HS-27A (cell line): Measurements from ENCODE around the gene TBR1.

Source experiments
- DNase-seq: peaks from one replicate; pipeline ENCODE4 v3.0.0-alpha.2; 2012; ENCODE audit warnings: low read depth, missing footprints

TBR1 gene

DNA sequence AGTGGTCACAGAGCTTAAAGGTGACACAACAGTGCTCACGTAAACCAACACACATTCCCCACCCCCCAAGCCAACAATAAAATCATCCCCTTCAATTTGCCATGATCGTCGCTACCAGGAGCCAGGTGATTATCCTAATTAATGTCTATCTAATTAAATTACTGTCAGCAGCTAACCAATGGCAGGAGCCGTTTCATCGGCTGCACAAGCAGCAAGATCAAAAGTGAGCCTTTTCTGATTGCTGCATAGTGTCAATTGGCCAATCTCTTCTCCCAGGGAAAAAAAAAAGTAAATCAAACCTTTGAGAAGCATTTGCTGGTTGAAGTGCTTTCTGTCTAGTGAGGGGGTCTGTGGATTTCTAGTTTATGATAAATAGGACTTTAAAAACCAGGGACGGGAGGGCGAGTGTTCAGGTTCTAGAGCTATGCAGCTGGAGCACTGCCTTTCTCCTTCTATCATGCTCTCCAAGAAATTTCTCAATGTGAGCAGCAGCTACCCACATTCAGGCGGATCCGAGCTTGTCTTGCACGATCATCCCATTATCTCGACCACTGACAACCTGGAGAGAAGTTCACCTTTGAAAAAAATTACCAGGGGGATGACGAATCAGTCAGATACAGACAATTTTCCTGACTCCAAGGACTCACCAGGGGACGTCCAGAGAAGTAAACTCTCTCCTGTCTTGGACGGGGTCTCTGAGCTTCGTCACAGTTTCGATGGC is at the start of gene TBR1:
TBR1 (plus strand) TSS at position 311 of the 721 bp plus-strand sequence; CDS start at position 425, 114 bp downstream.
- DNase-seq: no peak

- DNase-seq: no peak
These were observed 48.4 kb upstream of the TBR1 start for GRCh38 chr2:161367675-161368074.

- no peak for DNase-seq
These were observed 46.8 kb upstream of the TBR1 start for GRCh38 chr2:161369311-161369710.

- no peak for DNase-seq
These were observed 45.1 kb upstream of the TBR1 start for GRCh38 chr2:161370981-161371380.

DNA sequence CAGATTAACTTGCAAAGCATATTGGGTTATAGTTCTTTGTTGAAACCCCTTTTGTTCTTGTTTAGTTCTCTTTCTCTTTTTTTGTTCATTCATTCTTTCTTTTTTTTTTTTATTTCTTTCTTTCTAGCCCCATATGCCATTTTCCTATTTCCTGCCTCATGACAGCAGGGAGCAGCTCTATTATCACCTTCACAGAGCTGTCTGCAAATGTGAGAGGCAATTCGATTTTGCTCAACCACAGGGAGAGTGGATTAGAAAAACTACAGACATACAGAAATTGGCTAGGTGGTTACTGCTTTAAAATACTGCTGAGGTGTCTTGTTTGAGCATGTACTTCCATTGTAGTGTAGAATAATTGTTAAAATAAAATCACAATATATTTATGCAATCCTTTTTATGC is 44.2 kb upstream of the TBR1 start:
- no peak for DNase-seq

DNA sequence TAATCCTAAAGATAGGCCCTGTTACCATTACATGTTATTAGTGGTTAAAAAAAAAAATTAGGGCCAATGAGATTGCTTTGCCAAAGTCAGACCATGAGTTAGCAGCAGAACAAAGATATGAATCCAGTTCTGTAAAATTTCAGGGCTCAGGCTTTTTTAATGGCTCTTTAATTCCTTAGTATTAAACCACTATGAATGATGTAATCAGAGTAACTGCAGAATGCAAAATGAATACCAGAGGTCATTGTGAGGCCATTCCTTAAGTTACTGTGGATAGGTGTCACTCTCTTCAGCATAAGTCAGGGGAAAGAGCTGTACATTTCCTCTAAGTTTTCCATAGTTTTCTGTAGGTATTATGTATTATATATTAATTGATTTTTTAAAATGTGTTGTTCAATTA is 42.2 kb upstream of the TBR1 start:
- no peak for DNase-seq

DNA sequence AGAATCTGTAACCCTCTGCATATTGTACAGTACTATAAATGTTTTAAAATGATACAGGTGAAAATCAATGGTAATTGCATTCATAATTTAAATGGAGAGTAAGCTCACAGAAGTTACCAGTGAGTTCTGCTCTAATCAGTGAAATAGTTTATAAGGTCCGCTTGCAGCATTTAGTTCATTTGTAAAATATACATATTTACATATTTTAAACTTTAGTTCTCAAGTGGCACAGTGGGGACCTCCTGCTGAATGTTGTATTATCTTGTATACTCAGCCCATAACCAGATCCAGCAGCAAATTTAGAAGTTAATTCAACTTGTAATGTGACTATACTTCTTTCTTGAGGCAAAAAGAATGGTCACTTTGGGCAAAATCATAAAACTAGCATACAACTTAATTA is 41.7 kb upstream of the TBR1 start:
- no peak for DNase-seq

DNA sequence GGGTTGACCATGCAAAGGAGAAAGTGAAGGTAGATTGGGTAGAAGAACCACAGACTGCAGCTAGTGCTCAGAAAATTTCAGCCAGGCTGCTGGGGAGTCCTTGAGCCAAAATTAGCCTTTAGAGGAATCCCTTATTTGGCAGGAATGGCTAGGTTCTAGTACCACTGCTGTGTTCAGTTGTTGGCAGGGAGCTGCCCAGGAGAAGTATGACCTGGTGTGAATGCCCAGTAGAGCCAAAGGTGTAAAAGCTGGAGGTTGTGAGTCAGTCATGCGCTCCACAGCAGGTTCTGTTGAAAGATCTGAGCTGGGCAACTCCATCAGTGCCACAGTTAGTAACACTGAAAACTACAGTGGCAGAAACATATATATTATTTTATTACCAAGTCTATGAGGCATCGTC is 36.4 kb upstream of the TBR1 start:
- DNase-seq: no peak

DNA sequence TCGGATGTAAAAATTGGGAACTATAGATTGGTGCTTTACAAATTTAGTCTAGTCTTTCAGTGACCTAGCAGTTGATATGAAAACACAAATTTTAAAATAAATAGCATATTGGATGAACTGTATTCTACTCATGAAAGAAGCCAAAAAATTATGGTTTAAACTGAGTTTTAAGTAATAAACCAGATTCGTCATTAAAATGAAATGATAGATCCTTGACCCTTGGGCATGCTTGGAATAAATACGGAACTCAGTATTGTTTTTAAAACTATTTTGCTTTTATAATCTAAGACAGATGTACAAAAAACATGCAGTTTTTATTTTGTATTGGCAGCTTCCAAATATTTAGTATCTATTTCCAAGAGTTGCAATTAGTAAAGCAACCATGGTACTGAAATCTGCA is 34.6 kb upstream of the TBR1 start:
- no peak for DNase-seq

GRCh38 chr2:161382747-161383146 is 33.4 kb upstream of the TBR1 start:
- no peak for DNase-seq

- no peak for DNase-seq
These were observed 31.2 kb upstream of the TBR1 start for GRCh38 chr2:161384864-161385263.

DNA sequence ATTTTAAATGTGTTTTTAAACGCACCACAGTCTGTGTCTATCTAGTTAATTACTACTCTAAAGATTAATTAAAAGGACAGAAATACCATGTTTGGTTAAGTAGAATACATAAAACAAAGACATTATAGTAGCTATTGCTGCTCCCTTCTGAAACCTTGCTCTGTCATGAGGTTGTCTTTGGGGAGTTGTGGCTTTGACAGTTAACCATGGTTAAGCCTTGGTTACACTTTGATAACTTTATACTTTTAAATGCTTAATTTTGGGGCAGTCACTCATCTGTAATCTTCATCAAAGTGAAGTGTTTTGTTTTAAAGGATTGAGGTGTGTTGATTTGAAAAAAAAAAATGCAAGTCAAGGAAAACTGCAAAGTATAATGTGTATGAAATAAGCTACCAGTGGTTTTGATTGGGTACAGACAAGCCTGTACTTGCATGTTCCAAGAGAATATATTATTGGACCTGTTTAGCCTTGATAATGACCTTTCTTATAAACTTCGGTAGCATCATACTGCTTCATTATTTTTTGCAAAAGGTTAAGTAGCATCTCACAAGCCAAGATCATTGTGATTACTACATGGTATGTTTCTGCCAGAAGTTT is 29.8 kb upstream of the TBR1 start:
- DNase-seq: no peak

DNA sequence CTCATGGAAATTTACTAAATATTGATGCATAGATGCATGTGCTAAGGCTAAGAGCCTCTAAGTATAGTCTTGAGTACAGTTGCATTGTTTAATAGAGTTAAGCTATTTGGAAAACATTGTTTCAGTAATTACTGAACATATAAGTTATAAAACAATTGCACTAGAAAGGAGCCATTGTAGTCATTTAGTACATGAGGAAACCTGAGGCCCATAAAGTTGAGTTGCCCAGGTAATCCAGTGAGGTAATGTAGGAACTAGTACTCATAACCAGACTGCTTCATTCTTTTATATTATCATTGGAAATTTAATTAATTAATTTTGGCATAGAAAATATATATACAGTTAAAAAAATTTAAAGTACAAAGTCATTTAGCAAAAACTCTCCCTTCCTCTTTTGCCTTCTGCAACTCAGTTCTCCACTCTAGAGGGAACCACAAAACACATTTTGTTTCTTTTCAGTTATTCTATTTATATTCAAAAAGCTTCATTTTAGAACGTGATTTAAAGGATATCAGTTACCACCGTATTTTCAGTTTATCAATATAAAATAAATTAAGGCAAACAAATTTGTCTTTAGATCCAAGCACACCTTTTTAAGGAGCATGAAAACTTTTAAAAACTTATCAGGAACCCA is 27.8 kb upstream of the TBR1 start:
- no peak for DNase-seq

- no peak for DNase-seq
These were observed 24.2 kb upstream of the TBR1 start for GRCh38 chr2:161391737-161392506.

DNA sequence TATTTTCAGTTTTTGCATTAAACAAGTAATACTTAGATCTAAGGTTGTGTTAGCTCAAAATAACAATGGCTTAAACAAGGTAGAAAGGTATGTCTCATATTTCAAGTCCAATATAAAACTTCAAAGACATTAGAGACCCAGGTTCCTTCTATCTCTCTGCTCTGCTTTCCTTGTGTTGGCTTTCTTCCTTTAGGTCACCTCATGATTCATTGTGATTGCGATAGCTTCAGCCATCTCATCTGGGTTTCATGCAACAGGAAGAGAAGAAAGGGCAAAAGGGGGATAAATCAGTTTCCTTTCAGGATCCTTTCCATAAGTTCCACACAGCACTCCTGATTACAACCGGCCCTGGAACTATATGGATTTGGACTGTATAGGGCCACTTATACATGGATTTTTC is 16.0 kb upstream of the TBR1 start:
- no peak for DNase-seq

DNA sequence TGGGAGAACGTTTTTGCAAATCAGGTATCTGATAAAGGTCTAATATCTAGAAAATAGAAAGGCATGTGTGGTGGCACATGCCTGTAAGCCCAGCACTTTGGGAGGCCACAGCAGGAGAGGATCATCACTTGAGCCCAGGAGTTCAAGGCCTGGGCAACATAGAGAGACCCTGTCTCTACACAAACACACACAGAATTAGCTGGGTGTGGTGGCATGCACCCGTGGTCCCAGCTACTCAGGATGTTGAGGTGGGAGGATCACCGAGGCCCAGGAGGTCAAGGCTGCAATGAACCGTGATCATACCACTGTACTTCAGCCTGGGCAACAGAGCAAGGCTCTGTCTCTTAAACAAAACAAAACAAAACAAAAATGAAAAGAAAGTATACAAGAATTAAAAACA is 13.8 kb upstream of the TBR1 start:
- DNase-seq: no peak

- no peak for DNase-seq
These were observed 9.8 kb upstream of the TBR1 start for GRCh38 chr2:161406316-161406715.

GRCh38 chr2:161407597-161407996 is 8.5 kb upstream of the TBR1 start:
- no peak for DNase-seq

- no peak for DNase-seq
These were observed 6.7 kb upstream of the TBR1 start for GRCh38 chr2:161409308-161409907.

- DNase-seq: no peak
These were observed 3.8 kb upstream of the TBR1 start for GRCh38 chr2:161412346-161412745.

DNA sequence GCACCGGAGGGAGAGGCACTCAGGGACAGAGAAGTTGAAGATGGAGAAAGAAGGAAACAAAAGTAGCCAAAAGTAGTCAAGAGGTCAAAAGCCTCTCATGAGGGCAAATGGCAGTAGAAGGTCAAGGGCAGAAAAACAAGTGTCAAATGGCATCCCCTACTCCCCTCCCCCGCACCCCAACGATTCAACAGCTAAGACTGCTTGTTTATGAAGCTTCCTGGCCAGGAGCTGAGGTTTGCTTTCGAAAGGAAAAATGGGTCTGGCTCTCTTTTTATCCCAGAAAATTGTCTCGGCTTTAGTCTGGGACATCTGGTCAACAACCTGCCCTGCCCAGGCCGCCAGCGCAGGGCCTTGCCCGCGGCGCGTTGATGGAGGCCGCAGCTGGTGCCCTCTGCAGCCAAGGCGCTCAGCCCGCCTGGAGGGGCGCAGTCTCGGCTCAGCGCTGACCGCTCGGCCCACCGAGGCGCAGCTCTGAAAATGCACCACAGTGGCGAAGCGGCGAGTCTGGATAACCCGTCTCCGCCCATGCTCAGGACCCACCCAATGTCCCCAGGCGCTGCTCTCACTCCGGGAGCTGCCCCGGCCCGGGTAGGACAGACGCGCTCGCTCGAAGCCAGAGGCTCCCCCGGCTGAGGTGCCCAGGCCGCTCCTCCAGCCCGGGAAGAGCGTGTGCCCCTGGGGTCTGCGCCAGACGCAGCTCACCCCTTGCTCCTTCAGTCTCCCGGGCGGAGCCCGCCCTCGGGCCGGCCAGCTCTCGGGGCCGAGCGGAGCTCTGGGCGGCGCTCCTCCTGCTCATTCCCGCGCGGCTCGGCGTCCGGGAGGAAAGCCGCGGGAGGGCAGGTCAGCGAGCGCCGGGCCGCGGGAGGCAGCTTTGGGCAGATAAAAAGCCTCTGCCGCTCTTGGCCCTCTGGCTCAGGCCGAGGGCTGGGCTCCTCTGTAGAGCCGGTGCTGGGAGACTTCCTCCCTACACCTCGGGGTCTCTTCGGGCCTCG is 1.8 kb upstream of the TBR1 start:
- DNase-seq: no peak
